Stimulated activated CD4-positive, alpha-beta T cell treated with anti-CD3 and anti-CD28 coated beads, TNF-alpha, amount 100 ng/mL, for 1 hour (primary cell): ENCODE measurements around the gene CAMK4.

Source experiments
- DNase-seq, 3 donors: peaks; one replicate each; pipeline ENCODE4 v3.0.0-alpha.2; 2020; ENCODE audit warnings: low read depth in 3 of 3, low spot score in 1 of 3

The CAMK4 gene

DNA sequence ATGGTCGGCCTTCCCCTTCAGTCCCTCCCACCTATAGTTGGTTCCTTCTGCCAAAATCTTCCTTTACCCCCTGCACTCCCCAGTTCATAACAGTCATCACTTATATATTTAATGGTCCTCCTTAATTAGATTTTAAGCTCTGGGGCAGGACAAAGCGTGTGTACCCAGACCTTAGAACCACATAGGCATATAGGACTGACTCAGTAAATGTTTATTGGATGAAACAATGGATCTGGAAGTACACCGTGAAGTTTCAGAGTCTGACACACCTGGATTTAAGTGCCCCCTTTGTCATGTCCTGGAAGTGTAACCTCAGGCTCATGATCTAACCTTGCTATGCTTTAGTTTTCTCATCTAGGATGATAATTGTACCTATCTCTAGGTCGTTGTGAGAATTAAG, 256.2 kb downstream of the CAMK4 start:
- DNase-seq, result no peak

DNA sequence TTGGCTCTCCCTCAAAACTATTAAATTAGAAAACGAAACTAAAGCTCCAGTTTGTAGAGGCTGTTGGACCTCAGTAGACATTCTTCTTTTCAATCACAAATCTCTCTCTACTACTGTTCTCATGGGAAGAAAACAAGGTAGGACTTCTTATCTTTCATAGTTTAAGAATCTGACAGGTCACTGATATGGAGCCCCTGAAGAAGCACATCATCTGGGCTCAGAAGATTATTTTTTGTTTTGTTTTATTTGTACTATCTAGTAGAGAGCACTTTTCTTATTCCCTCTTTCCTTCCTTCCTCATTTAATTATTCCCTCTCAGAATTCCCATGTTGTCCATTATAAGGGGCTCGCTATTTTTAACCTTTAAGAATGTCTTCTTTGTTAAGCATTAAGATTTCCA, 261.9 kb downstream of the CAMK4 start:
- DNase-seq, result no peak

DNA sequence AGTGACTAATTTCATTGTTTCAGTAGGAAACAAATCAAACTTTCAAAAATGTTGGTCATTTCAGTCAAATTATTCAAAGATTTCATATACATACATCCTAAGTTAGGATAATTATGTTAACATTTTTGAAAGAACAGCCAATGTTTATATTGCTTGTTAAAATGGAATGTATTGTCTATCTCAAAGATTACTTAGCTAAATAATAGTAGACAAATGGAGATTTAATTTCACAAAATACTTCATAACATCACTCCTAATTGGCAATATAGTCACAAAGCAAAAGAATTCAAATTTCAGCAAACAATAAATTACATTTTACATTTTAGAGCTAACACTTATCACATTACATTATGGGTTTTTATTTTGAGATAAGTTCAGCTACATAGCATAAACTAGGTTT, 262.7 kb downstream of the CAMK4 start:
- DNase-seq, result no peak

DNA sequence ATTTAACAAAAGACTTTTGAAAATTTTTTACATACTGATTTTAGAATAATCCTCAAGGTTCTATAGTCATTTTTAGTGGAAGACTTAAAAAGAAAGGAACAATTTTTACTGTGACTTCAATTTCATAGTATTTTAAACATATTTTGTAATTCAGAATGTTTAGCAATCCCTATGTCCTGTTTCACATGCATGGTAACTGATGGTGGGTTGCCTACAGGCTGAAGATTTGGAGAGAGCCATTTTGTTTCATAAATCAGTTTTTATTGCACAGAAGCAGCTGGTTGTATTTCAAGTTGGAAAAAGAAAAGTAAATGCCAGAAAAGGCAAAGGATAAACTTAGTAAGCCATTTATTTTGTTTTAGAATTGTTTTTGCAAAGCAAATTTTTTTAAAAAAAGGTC, 264.2 kb downstream of the CAMK4 start:
- no peak for DNase-seq

DNA sequence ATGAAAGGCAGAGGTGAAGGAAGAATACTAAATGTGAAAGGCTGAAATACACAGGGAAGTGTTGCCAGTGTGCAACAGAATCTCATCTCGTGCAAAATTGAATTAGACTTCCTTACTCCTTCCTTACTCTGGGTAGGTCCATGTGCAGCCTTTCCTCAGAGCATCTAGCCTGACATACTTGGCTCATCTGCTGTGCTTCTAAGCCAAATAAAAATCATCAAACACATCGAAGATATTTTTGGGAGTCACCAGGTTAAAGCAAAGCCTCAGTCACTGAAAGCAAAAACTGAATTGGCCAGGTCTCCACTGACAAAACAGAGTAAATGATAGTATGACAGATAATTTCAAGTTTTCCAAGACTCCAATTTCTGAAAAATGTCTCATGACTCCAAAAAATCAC, 268.8 kb downstream of the CAMK4 start:
- DNase-seq, result no peak

DNA sequence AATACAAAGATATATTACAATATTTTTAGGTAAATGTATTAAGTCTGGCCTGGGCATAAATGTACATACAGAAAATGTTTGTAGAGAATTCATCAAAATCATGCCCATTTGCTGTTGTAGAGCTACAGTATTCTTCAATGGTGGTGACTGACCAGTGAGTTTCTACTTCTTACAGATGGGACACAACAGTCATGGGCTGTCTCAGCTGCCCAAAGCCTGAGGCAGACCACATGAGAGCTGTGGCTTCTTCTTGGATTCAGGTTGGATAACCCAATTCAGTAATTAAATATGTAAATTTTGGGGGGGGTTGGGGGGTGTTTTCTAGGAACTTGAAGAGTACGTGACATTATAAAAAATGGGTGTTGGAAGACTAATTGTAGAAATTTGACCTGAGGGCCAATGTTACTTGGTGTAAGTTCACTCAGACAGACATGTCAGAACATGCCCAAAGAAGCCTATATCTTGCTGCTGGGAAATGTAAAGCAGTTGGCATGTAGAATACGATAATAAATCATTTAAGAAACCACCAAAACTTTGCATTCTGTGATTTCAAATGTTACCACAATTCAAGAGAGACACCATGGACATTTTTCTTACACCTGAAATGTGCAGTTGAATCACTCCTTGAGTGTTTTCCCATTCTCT, 270.3 kb downstream of the CAMK4 start:
- DNase-seq, result no peak

DNA sequence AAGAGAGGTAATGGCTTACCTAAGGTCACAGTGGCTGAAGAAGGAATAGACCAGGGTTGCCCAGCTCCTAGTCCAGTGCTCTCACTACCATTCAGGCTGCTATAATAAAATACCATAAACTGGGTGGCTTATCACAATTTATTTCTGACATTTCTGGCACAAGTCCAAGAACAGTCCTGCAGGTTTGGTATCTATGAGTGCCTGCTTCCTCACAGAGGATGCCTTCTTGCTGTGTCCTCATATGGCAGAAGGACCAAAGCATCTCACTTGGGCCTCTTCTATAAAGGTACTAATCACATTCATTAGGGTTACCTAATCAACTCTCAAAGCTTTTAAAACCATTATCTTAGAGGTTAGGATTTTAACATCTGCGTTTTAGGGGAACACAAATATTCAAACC, 271.0 kb downstream of the CAMK4 start:
- DNase-seq, result no peak

DNA sequence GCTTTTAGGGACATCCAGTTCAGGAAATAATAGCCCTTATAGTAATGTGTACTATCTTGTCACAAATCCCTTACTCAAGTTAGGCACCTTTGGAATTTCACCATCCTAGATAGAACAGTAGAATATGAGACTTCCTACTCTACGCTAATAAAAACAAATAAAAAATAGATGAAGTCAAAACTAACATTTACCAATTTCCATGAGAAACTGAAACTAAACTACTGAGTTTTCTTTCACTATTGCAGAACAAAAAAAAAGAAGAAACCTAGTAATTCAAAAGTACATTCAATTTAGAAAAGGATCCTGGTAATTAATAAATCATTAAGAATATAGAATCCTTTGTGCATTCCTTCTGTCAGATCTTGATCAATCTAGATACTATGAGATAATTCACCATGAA, 274.2 kb downstream of the CAMK4 start:
- DNase-seq, result no peak

DNA sequence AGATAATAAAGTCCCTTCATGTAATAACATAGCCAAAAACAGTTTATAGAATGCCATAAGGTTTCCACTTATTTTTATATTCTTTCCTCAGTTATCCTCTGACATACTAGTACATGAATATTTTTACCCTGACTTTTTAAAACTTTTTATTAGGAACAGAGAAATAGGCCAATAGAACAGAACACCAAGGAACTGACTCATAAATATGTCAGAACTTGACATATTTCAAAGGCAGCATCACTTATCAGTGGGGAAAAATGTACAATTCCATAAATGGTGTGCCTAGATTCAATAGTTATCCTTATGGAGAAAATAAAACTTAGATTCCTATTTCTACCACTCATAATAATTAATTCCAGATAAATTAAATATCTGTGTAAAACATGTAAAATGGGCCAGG, 278.8 kb downstream of the CAMK4 start:
- no peak for DNase-seq

DNA sequence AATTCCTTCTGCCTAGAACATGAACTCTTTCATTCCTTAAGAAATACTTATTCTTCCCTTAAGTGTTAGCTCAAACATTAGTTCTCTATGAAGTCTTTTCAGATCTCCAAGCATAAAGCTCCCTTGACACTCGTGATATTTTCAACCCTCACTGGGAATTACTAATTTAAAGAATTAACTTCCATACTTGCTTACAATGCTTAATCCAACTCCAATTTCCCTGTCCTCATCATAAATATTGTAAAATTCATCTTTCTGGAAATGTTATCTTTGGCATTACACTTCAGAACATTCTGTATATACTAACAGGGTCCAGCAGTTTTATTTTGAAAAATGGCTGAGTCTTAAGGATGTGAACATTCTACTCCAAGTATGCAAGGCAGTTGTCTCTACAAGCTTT, 280.9 kb downstream of the CAMK4 start:
- no peak for DNase-seq

DNA sequence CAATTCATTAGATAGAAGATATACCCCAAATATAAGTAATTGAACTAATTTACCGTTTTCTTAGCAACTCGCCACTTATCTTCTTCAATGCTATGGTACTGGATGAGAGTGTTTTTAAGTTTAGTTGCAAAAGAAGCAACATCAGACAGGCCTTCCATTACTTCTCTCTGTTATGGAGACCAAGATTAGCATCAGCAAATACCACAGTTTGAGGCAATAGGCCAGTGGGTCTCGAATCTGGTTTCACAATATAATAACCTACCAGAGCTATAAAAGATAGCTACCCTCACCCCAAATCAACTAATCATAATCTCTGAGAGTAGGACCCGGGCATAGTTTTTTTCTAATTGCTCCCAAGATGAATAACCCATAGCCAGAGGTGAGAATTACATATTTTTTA, 283.1 kb downstream of the CAMK4 start:
- no peak for DNase-seq

DNA sequence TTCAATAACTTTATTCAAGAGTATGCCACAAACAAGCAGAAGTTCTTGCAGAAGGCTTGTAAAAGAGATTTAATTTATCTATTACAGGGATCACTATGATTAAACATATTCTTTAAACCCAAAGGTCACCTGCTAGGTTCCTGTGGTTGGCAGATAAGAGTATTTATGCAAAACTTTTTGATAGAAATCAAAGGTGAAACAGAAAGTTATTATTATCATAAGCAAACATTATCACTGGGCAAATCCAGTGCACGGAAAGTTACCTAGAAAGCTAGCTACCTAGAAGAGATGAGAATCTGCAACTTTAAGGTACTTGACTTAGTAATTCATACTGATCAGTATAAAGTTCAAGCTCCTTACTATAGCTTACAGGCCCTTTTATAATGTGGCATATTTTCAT, 284.9 kb downstream of the CAMK4 start:
- DNase-seq, result no peak

DNA sequence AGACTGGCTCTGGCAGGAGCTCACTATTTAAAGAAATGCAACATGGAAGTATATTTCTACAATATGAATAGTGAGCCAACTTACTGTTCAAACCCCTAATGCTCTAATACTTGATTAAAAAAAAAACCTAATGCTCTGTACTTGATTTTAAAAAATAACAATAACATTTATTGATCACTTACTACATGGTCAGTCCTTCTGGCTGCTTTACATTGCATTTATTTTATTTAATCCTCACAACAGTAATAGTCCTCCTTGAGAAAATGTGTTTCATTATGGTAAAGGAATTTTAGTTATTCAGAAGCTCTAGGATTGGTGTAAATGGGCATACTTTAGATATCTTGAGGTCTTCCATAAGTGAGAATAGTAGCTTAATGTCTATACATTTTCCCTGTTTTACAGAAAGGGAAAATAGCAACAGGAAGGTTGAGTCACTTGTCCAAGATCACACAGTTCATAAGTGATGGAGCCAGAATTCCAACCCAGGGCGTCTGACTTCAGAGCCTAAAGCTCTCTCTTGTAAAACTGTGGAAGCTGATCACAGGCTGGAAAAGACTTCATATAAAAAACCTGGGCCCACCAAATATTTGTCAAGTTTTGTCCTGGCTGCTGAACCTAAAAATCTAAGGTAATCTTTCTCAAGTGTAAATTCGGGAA, 287.1 kb downstream of the CAMK4 start:
- no peak for DNase-seq

DNA sequence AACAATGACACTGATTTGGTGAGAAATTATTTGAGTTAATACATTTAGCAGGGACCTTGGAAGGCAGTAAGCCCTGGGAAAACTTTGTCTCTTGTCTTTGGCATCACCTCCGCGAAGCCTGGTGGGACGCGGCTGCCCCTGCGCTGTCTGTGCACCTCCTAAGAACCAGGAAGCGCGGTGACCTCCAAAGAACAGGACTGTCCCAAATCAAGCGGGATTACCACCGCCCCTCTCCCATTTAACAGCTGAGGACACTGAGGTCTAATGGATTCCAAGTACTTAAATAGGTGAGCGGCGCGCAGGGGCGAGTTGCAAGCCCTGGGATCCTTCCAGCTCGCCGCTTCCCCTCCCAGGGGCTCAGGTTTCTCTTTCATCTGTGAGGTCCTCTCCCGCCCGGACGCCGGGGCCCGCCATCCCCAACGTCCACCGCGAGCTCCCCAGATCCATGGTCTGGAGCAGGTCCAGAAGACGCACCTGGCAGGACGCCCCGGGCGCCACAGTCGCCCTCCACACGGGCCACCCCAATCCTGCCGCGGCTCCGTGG, 287.7 kb downstream of the CAMK4 start:
- peak in 1 of 3 donors; percentile 0 for DNase-seq

DNA sequence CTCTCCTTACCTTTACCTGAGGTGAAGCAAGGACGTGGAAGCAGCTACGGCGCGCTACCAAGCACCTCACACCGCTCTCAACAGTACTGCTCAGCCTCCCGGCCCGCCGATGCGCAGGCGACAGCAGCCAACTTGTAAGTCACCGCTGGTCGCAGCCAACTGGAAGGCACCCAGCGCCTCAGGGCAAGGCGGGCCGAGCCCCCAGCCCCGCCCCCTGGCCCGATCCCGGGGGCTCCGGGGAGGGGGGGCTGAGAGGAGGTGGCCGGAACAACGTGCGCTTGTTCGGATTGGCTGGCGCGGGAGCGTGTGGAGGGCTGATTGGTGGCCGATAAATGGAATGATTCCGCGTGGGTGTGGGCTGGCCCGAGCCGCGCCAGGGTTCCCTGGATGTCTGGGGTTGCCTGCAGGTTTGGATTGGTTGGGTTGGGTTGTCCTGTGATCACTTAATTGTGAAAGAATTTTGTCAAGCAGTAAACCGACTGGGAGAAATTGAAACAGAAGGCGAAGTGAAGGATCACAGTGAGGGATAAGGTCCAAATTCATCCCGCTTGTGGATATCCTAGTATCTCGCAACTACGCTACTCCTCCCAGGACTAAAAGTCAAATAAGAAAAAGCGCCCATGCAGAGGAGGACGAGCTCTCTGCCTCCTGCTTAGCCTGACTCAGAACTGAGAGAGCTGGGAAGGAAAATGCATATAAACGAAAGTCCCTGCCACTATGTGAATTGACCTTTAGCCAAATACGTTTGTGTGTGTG, 288.4 kb downstream of the CAMK4 start, which contains the start of gene STARD4:
TSS of gene STARD4 (minus strand) at position 161 of the 756 bp plus-strand sequence. CDS start 5,102 bp downstream, outside the sequence.
- peak; percentile 75 to 89 (median 87) for DNase-seq

DNA sequence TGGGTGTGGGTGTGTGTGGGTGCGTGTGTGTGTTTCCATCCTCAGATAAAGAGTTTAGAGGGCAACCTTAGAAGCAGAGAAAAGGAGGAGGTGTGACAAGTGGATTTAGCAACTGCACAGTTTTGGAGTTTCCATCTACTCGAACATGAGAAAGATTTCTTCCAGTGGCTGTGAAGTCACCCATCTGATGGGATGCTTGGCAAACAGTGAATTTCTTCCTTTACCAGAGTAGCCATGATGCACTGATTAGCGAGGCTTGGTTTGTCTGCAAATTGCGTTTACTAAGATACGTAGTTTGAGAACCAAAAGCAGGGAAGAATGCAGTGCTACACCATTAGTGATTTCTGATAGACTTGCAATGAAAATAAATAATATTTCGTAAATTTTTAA, 288.9 kb downstream of the CAMK4 start:
- no peak for DNase-seq

DNA sequence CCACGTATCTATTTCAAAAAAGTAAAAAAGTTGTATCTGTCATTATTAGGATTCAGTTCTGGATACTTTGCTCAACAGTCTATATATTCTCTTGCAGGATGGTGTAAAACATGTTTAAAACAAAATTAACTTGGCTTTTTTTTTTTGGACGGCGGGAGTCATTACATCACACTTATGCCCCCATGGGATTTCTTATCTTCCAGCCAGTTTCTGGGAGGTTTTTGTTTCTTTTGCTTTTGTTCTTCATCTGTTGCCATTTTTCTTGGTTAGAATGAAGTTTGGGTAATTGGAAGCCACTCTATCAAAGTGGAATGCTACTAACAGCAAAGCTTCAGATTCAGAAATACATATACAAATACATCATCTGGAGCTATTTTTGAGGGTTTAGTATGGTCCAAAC, 289.9 kb downstream of the CAMK4 start:
- no peak for DNase-seq

DNA sequence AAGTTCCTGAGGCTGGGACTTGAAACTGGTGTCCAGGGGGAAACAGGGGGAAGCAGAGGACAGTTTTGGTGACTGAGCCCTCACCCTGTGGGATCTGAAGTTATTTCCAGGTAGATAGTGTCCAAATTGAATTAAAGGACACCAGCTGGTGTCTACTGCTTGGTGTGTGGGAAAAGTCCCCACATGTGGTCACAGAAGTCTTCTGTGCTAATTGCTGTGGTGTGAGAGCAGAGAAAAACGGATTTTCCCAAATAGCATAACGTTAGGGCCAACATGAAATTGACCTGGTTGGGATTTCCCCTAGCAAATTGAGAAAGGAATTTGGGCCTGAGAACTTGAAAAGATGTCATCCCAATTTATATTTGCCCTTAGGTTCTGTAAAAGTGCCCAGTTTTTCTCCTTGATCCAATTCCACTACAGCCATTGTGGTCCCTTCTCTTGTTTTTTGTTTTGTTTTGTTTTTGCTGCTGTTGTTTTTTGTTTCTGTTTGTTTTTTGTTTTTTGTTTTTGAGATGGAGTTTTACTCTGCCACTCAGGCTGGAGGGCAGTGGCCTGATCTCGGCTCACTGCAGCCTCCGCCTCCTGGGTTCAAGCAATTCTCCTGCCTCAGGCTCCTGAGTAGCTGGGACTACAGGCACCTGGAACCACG, 293.8 kb downstream of the CAMK4 start:
- DNase-seq, result no peak

DNA sequence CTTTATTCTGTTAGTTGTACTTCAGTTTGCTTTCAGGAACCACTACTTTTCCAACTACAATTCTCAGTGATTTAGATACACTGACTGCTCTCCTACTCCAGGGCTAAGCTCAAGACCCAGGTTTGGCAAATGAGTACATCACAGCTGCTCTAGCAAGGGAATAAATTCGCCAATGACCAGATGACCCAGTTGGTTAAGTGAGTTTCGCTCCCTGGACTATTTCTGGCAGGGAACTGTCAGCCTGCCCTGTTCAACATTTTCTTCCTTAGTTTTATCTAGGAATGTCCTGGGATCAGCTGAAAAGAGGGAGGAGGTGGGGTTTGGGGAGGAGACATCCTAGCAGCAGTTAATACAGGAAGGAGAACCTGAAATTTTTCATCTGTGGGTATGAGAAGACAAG, 294.6 kb downstream of the CAMK4 start:
- DNase-seq, result no peak

DNA sequence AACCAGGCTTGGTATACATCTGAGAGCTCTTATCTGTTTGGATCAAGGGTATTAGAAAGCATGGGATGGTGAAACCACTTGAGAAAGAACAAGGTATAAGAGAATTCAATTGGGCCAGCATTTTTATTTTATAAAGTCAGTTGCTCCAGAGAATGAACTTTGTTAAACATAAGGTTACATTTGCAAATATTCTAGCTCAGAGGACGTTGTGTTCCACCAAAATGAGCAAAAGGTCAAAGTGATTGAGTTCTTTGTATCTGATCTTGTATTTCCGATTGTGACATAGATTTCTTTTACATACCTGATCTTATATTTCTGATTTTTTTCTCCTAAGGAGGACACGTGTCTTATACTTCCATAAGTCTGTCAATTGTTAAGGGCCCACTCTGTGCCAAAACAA, 296.7 kb downstream of the CAMK4 start:
- no peak for DNase-seq

DNA sequence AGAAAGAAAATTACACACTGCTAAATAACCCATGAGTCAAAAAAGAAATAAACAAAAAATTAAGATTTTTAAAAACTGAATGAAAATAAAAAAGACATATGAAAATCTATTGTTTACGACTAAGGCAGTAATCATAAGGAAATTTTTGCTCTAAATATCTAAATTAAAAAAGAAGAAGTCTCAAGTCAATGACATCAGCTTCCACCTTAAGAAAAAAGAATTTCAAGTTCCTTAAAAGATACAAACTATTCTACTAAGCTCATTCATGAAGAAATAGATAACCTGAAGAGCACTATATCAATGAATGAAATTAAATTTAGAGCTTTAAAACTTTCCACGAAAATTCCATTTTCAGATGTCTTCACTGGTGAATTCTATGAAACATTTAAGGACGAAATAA, 303.9 kb downstream of the CAMK4 start:
- no peak for DNase-seq
